T-helper 1 cell treated with Interleukin-12 subunit alpha and Interleukin-12 subunit beta and Interleukin-4 antibody, amounts not matched to agents 30 μg/mL and 1 μg/mL, for 36 hours (primary cell): ENCODE data around the gene SOX6.
"Not testable (repeated sequence)": the region's sequence is repeated elsewhere in the genome, so short reads cannot be mapped to it uniquely, and the experiment has no call there.

Experiments
- H3K27ac Mint-ChIP-seq: one replicate; pipeline ENCODE4 v1.8.0; 2021; ENCODE audit warnings: mild to moderate bottlenecking, mixed read lengths
- H3K27me3 Mint-ChIP-seq: one replicate; pipeline ENCODE4 v1.8.0; 2021; ENCODE audit warnings: low read depth, mixed read lengths
- H3K36me3 Mint-ChIP-seq: one replicate; pipeline ENCODE4 v1.8.0; 2021; ENCODE audit warnings: low read depth, mixed read lengths
- H3K4me1 Mint-ChIP-seq: one replicate; pipeline ENCODE4 v1.8.0; 2021; ENCODE audit warnings: low read depth, mixed read lengths
- H3K4me3 Mint-ChIP-seq: one replicate; pipeline ENCODE4 v1.8.0; 2021; ENCODE audit warnings: mild to moderate bottlenecking, moderate library complexity, mixed read lengths
- H3K9me3 Mint-ChIP-seq: one replicate; pipeline ENCODE4 v1.8.0; 2021; ENCODE audit warnings: mixed read lengths

SOX6 gene

GRCh38 chr11:16058671-16059070 lies 297.7 kb downstream of the SOX6 start:
- no peak overlapping the region for H3K4me3 Mint-ChIP-seq
- no peak overlapping the region for H3K27ac Mint-ChIP-seq
- no peaks in the 10 kb centered on the region for H3K36me3 Mint-ChIP-seq
- H3K9me3 Mint-ChIP-seq: no peaks in the 10 kb centered on the region
- no peaks in the 10 kb centered on the region for H3K27me3 Mint-ChIP-seq
- no peaks in the 10 kb centered on the region for H3K4me1 Mint-ChIP-seq

- no peaks in the 10 kb centered on the region for H3K9me3 Mint-ChIP-seq
- no peak overlapping the region for H3K4me3 Mint-ChIP-seq
- H3K36me3 Mint-ChIP-seq: no peaks in the 10 kb centered on the region
- H3K4me1 Mint-ChIP-seq: no peaks in the 10 kb centered on the region
- no peaks in the 10 kb centered on the region for H3K27me3 Mint-ChIP-seq
- H3K27ac Mint-ChIP-seq: no peak overlapping the region
Observed at GRCh38 chr11:16052750-16053149, 303.6 kb downstream of the SOX6 start.

- Mint-ChIP-seq H3K27ac (no peak overlapping the region), H3K4me3 (no peak overlapping the region), H3K27me3 (no peaks in the 10 kb centered on the region), H3K4me1 (no peaks in the 10 kb centered on the region), H3K36me3 (no peaks in the 10 kb centered on the region), H3K9me3 (no peaks in the 10 kb centered on the region)
Observed at GRCh38 chr11:16049611-16050010, 306.7 kb downstream of the SOX6 start.

GRCh38 chr11:16047073-16047472 lies 309.3 kb downstream of the SOX6 start:
- H3K36me3 Mint-ChIP-seq: no peaks in the 10 kb centered on the region
- no peaks in the 10 kb centered on the region for H3K27me3 Mint-ChIP-seq
- H3K27ac Mint-ChIP-seq: no peak overlapping the region
- no peak overlapping the region for H3K4me3 Mint-ChIP-seq
- H3K9me3 Mint-ChIP-seq: no peaks in the 10 kb centered on the region
- H3K4me1 Mint-ChIP-seq: no peaks in the 10 kb centered on the region

GRCh38 chr11:16043617-16044016 lies 312.7 kb downstream of the SOX6 start:
- Mint-ChIP-seq H3K36me3 (no peaks in the 10 kb centered on the region), H3K27me3 (no peaks in the 10 kb centered on the region)

GRCh38 chr11:16041207-16041606 lies 315.1 kb downstream of the SOX6 start:
- no peaks in the 10 kb centered on the region for H3K36me3 Mint-ChIP-seq
- no peaks in the 10 kb centered on the region for H3K4me1 Mint-ChIP-seq
- H3K27ac Mint-ChIP-seq: no peak overlapping the region
- no peak overlapping the region for H3K4me3 Mint-ChIP-seq
- no peaks in the 10 kb centered on the region for H3K9me3 Mint-ChIP-seq
- H3K27me3 Mint-ChIP-seq: no peaks in the 10 kb centered on the region

More at GRCh38 chr11:16043617-16044016, 312.7 kb downstream of the SOX6 start:
- Mint-ChIP-seq H3K4me3 (no peak overlapping the region), H3K27ac (no peak overlapping the region), H3K4me1 (no peaks in the 10 kb centered on the region), H3K9me3 (no peaks in the 10 kb centered on the region)

- Mint-ChIP-seq H3K36me3 (no peaks in the 10 kb centered on the region), H3K4me1 (no peaks in the 10 kb centered on the region), H3K4me3 (no peak overlapping the region), H3K27ac (no peak overlapping the region), H3K27me3 (no peaks in the 10 kb centered on the region), H3K9me3 (no peaks in the 10 kb centered on the region)
Observed at GRCh38 chr11:16040151-16040550, 316.2 kb downstream of the SOX6 start.

GRCh38 chr11:16037179-16037578 lies 319.2 kb downstream of the SOX6 start:
- no peak overlapping the region for H3K4me3 Mint-ChIP-seq
- H3K27ac Mint-ChIP-seq: no peak overlapping the region
- H3K36me3 Mint-ChIP-seq: no peaks in the 10 kb centered on the region
- H3K9me3 Mint-ChIP-seq: no peaks in the 10 kb centered on the region
- H3K4me1 Mint-ChIP-seq: no peaks in the 10 kb centered on the region
- no peaks in the 10 kb centered on the region for H3K27me3 Mint-ChIP-seq

- no peaks in the 10 kb centered on the region for H3K4me1 Mint-ChIP-seq
- no peaks in the 10 kb centered on the region for H3K9me3 Mint-ChIP-seq
- H3K27me3 Mint-ChIP-seq: no peaks in the 10 kb centered on the region
- no peak overlapping the region for H3K4me3 Mint-ChIP-seq
- H3K36me3 Mint-ChIP-seq: no peaks in the 10 kb centered on the region
- no peak overlapping the region for H3K27ac Mint-ChIP-seq
Observed at GRCh38 chr11:16036218-16036617, 320.1 kb downstream of the SOX6 start.

GRCh38 chr11:16034074-16034473 lies 322.3 kb downstream of the SOX6 start:
- no peaks in the 10 kb centered on the region for H3K27me3 Mint-ChIP-seq
- H3K9me3 Mint-ChIP-seq: no peaks in the 10 kb centered on the region
- no peaks in the 10 kb centered on the region for H3K4me1 Mint-ChIP-seq
- no peak overlapping the region for H3K27ac Mint-ChIP-seq
- no peaks in the 10 kb centered on the region for H3K36me3 Mint-ChIP-seq
- H3K4me3 Mint-ChIP-seq: no peak overlapping the region

GRCh38 chr11:16032974-16033373 lies 323.4 kb downstream of the SOX6 start:
- no peak overlapping the region for H3K27ac Mint-ChIP-seq
- no peaks in the 10 kb centered on the region for H3K36me3 Mint-ChIP-seq
- no peaks in the 10 kb centered on the region for H3K9me3 Mint-ChIP-seq
- H3K4me1 Mint-ChIP-seq: no peaks in the 10 kb centered on the region
- H3K27me3 Mint-ChIP-seq: no peaks in the 10 kb centered on the region
- no peak overlapping the region for H3K4me3 Mint-ChIP-seq

GRCh38 chr11:16031210-16031609 lies 325.1 kb downstream of the SOX6 start:
- Mint-ChIP-seq H3K9me3 (no peaks in the 10 kb centered on the region), H3K4me3 (no peak overlapping the region), H3K4me1 (no peaks in the 10 kb centered on the region), H3K36me3 (no peaks in the 10 kb centered on the region), H3K27ac (no peak overlapping the region), H3K27me3 (no peaks in the 10 kb centered on the region)

GRCh38 chr11:16030664-16031063 lies 325.7 kb downstream of the SOX6 start:
- Mint-ChIP-seq H3K4me3 (no peak overlapping the region), H3K4me1 (no peaks in the 10 kb centered on the region), H3K36me3 (no peaks in the 10 kb centered on the region), H3K9me3 (no peaks in the 10 kb centered on the region), H3K27me3 (no peaks in the 10 kb centered on the region), H3K27ac (no peak overlapping the region)

- H3K4me3 Mint-ChIP-seq, H3K9me3 Mint-ChIP-seq, H3K4me1 Mint-ChIP-seq, H3K36me3 Mint-ChIP-seq, H3K27ac Mint-ChIP-seq, H3K27me3 Mint-ChIP-seq: not testable (repeated sequence)
Observed at GRCh38 chr11:16029151-16029550, 327.2 kb downstream of the SOX6 start.

GRCh38 chr11:16028419-16028818 lies 327.9 kb downstream of the SOX6 start:
- H3K4me1 Mint-ChIP-seq: no peaks in the 10 kb centered on the region
- no peaks in the 10 kb centered on the region for H3K9me3 Mint-ChIP-seq
- H3K4me3 Mint-ChIP-seq: no peak overlapping the region
- H3K36me3 Mint-ChIP-seq: no peaks in the 10 kb centered on the region
- H3K27me3 Mint-ChIP-seq: no peaks in the 10 kb centered on the region
- no peak overlapping the region for H3K27ac Mint-ChIP-seq

- no peaks in the 10 kb centered on the region for H3K4me1 Mint-ChIP-seq
Observed at GRCh38 chr11:16027621-16028020, 328.7 kb downstream of the SOX6 start.

More at GRCh38 chr11:16027621-16028020, 328.7 kb downstream of the SOX6 start:
- Mint-ChIP-seq H3K36me3 (no peaks in the 10 kb centered on the region), H3K27me3 (no peaks in the 10 kb centered on the region), H3K27ac (no peak overlapping the region), H3K4me3 (no peak overlapping the region), H3K9me3 (no peaks in the 10 kb centered on the region)
